ENCODE results near the gene RPS6KB2. TPM values are rescaled to one million over a fixed set of nuclear protein-coding genes. Genes with fewer than 3 reads are reported as not detected.
A peak's percentile ranks its signal among the peaks of the same experiment; 100 is the strongest.

The RPS6KB2 gene
- total and polyA plus RNA-seq, 2 donors (not counting 3 experiments of a cell fraction or from before 2014, with no cell fraction given), result 53.8 to 60.0 TPM

GRCh38 chr11:67397986-67398660 is 30.2 kb upstream of the RPS6KB2 start:
- no peaks in the 10 kb centered on the region for H3K9me3 ChIP-seq (replicated peaks; ENCODE audit: control insufficient read depth, insufficient read depth, low read length)
- no peaks in the 10 kb centered on the region for H4K20me1 ChIP-seq (replicated peaks; ENCODE audit: control insufficient read depth, extremely low read depth, insufficient read depth, low read length)
- no peak overlapping the region for H3K27ac ChIP-seq (ENCODE audit: insufficient read depth, low read depth, low read length)
- DNase-seq (ENCODE audit: low read depth, low spot score) (no peak), FAIRE-seq (no peak)
- POLR2A ChIA-PET, result no interaction called here
- H3K4me3 ChIP-seq (replicated peaks in 1 of 3; ENCODE audit: insufficient read depth in 1 of 3, low read depth in 1 of 3, low read length in 3 of 3), result no peak overlapping the region
- no peaks in the 10 kb centered on the region for H3K27me3 ChIP-seq (ENCODE audit: control insufficient read depth in 2 of 2, insufficient read depth in 2 of 2, low read length in 2 of 2)
- TSS peak; percentile 35 for BruUV-seq (replicated peaks)
- H3K36me3 ChIP-seq (ENCODE audit: control insufficient read depth in 2 of 2, extremely low read depth in 1 of 2, insufficient read depth in 2 of 2, low read length in 2 of 2), result peaks cover 6 to 27% of the 10 kb centered on the region in 2 experiments
- CTCF ChIA-PET, result interaction anchor here (1.4 to 2.7 kb wide), 2 partner anchors 9 to 16 kb away, joined by 6 to 9 read pairs; no protein-coding TSS in a partner anchor
- no peak overlapping the region for H3K4me2 ChIP-seq (ENCODE audit: insufficient read depth, low read length)
- no peaks in the 10 kb centered on the region for H3K9me1 ChIP-seq (replicated peaks; ENCODE audit: control insufficient read depth, extremely low read depth, insufficient read depth, low read length)
- peaks cover 19% of the 10 kb centered on the region for H3K79me2 ChIP-seq (ENCODE audit: control insufficient read depth, insufficient read depth, low read length)
- no peak overlapping the region for H2AFZ ChIP-seq (ENCODE audit: low read depth, low read length)
- peaks cover 19% of the 10 kb centered on the region for H3K4me1 ChIP-seq (ENCODE audit: control insufficient read depth, extremely low read depth, insufficient read depth, low read length)
- intact Hi-C loops (cut with micrococcal nuclease) (no loop called here), dilution Hi-C loops (cut with MboI; ENCODE audit: extremely low pct_ligation_motif_present, low sequenced_read_pairs) (no loop called here)
- TF ChIP-seq MYC (IDR thresholded peaks at IDR 0.05; ENCODE audit: low read depth, low read length) (no peak), CTCF (IDR thresholded peaks at IDR 0.05; ENCODE audit: extremely low read depth in 1 of 2, insufficient read depth in 1 of 2, low read depth in 1 of 2, low read length in 2 of 2) (no peak), FOS (IDR thresholded peaks at IDR 0.05; ENCODE audit: borderline replicate concordance, insufficient read depth, low read length) (no peak), GATA2 (IDR thresholded peaks at IDR 0.05; ENCODE audit: insufficient read depth, insufficient read length, low read depth, low read length) (no peak), POLR2AphosphoS5 (IDR thresholded peaks at IDR 0.05; ENCODE audit: insufficient read depth, low read depth, low read length) (no peak)
- H3K9ac ChIP-seq (replicated peaks; ENCODE audit: extremely low read depth, insufficient read depth, low read length), result no peak overlapping the region

Measured in endothelial cell of umbilical vein (primary cell).